ENCODE results near the gene LRRC2.
"Not testable (repeated sequence)": the region's sequence is repeated elsewhere in the genome, so short reads cannot be mapped to it uniquely, and the experiment has no call there.

Gene LRRC2

GRCh38 chr3:46593979-46594378, 27.9 kb upstream of the LRRC2 start:
- no peak for DNase-seq
- no peak for TF ChIP-seq GATA1 (IDR thresholded peaks at IDR 0.05; ENCODE audit: low read depth, low read length)

DNA sequence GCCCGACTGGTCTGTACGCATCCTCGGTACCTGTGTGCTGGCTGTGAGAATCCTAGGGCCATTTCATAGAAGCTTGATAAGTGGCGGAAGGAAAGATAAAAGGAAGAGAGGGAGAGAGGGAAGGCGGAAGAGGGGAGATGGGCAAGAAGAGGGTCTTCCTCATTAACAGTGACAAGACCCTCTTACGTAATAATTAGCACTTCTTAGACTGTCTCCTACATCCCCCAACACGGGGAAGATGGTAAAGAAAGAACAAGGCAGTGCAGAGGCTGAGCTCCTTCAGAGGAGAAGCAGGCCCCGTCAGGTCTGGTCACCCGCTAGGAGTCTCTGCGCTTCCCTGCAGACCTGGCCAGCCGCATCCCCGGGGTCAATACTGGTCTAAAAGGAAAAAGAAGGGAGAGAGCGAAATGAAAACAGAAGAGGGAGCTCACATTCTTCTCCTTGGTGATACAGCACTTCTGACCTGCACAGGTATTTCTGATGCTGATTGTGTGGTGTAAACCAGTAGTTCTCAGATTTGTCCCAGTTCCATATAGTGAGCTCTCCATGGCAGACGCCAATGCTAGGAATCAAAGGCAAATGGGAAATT, 27.3 kb upstream of the LRRC2 start:
- TF ChIP-seq POLR2A (IDR thresholded peaks at IDR 0.05; ENCODE audit: low read length) (no peak), GATA1 (IDR thresholded peaks at IDR 0.05; ENCODE audit: low read depth, low read length) (no peak)
- no peak for DNase-seq

DNA sequence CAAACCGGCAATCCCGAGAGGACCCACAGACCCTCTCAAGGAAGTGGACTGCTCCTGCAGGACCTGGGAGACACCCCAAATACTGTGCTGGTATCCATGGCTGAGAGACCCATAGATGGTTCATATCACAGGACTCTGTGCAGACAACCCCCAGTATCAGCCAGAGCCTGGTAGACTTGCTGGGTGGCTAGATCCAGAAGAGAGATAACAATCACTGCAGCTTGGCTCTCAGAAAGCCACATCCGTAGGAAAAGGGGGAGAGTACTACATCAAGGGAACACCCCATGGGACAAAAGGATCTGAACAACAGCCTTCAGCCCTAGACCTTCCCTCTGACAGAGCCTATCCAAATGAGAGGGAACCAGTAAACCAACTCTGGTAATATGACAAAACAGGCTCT, 21.2 kb upstream of the LRRC2 start:
- not testable (repeated sequence) for DNase-seq

DNA sequence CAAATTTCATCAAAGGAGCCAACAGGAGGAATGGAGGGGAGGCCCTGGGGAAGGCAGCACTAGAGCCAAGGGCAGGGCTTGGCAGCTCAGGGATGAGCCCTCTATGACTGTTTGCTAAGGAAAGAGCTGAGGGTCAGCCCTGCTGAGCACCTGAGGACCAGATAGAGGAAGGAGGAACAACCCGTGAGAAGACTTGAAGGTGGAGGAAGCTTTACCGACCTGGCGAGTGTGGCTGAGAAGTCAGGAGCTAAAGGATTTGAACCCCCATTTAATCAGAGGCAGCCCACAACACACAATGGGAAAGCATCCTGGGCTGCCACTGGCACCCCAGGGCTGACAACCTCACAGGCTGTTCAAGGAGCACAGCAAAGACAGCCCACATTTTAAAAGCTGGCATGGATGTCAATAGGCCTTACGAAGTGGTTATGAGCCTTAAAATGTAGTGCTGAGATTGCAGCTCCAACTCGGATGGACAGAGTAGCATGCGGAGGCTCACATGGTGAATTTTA, 20.7 kb upstream of the LRRC2 start:
- DNase-seq = no peak
- TF ChIP-seq GATA1 (IDR thresholded peaks at IDR 0.05; ENCODE audit: low read depth, low read length) (no peak), POLR2A (IDR thresholded peaks at IDR 0.05; ENCODE audit: low read length) (no peak)

- DNase-seq = peak in 1 of 2 experiments; percentile 33
- TF ChIP-seq POLR2A (IDR thresholded peaks at IDR 0.05; ENCODE audit: low read length) (no peak), GATA1 (IDR thresholded peaks at IDR 0.05; ENCODE audit: low read depth, low read length) (no peak)
Observed at GRCh38 chr3:46585799-46586693, 19.9 kb upstream of the LRRC2 start.

DNA sequence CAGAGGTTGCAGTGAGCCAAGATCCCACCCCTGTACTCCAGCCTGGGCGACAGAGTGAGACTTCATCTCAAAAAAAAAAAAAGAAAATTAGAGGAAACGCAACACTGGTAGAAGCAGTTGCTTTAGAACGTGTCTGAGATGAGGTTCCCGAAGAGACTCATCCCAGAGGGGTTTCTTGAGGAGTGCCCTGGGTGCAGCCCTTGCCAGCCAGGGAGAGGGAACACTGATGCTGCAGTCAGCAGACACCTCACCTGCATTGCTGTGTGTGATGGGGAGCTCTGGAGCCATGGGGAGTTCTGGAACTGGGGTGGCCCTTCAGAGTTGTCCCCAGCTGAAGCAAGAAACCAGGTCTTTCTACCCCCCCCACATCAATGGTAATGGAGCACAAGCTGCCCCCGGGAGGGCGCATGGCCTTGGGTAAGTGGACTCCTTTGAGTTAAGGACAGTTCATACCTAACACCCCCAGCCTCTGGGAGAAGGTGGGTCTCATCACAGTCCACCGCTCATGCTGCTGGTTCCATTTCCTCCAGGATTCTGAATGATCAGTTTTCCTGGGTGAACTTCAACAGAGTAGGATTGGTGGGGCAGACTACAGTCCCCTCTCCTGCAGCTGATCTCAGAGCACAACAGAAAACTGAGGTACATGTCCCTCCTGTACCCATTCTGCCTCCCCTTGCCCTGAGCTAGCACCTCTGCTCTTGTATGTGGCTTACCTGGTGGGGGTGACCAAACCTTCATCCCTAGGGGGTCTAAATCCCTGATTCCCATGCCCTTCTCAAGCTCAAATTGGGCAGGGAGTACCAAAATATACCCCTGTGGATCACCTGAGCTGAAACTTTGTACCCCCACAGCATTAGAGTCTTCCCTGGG, 18.7 kb upstream of the LRRC2 start:
- no peak for TF ChIP-seq POLR2A (IDR thresholded peaks at IDR 0.05; ENCODE audit: low read length)
- no peak for TF ChIP-seq GATA1 (IDR thresholded peaks at IDR 0.05; ENCODE audit: low read depth, low read length)
- no peak for DNase-seq

DNA sequence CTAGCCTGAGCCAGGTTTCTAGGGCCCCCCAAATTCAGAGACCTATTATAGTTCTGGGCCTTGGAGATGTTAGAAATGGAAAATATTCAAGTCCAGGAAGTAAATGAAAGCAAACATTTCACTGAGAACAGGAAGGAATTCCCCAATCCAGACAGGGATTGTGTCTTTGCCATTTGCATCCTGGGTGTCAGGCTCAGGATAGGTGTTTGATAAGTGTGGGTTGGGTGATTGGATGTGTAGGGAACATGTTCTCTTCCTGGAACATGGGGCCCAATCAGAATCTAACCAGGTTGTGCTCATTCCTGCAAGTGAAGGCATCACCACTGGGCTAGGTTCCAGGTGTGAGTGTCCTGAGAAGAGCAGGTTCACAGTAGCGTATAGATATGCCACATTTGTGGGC, 14.6 kb upstream of the LRRC2 start:
- TF ChIP-seq POLR2A (IDR thresholded peaks at IDR 0.05; ENCODE audit: low read length) = no peak
- no peak for TF ChIP-seq GATA1 (IDR thresholded peaks at IDR 0.05; ENCODE audit: low read depth, low read length)
- no peak for DNase-seq

DNA sequence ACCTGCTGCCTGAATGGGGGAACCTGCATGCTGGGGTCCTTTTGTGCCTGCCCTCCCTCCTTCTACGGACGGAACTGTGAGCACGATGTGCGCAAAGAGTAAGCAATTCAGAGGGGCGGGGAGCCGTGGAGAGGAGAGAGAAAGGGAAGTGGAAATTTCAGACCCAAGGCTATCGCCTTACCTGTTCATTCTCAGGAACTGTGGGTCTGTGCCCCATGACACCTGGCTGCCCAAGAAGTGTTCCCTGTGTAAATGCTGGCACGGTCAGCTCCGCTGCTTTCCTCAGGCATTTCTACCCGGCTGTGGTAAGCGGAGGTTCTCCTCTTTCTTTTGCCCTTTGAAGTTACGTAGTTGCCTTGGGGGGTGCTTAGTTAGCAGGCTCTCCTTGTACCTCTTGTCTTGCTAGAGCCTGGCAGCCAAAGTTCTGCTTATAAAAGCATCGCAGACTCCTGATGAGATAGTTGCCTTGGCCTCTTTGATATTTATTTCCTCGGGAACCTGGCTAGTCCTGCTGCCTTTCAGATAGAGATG, 13.7 kb upstream of the LRRC2 start:
- TF ChIP-seq POLR2A (IDR thresholded peaks at IDR 0.05; ENCODE audit: low read length) (no peak), GATA1 (IDR thresholded peaks at IDR 0.05; ENCODE audit: low read depth, low read length) (no peak)
- no peak for DNase-seq

DNA sequence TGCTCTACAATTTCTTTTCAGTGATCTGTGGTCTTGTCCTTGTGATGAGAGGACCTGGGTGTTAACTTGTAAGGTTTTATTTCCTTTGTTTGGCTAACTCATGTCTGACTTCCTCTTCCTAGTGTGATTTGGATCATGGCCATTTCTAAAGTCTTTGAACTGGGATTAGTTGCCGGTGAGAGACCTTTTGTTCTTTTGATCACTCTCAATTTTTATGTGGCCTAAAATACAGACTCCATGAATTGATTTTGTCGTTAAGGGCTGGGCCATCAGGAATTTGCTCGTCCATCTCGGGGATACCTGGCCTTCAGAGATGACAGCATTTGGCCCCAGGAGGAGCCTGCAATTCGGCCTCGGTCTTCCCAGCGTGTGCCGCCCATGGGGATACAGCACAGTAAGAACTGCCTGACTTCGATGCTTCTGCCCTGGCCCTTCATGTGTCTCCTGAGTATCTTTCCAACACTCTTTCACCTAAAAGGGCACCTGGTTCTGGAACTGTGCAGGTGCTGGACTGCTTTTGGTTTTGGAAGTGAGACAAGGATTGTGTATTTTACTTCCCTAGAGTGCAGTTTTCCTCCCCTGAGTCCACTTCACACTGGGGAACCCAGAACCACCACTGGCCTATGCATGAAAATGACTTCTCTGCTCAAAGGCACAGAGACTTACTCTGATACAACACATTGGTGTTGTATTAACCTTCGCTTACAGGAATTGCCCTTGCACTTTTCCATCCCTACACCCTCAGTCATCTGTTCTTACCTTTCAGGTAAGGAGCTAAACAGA, 13.1 kb upstream of the LRRC2 start:
- no peak for TF ChIP-seq POLR2A (IDR thresholded peaks at IDR 0.05; ENCODE audit: low read length)
- no peak for TF ChIP-seq GATA1 (IDR thresholded peaks at IDR 0.05; ENCODE audit: low read depth, low read length)
- no peak for DNase-seq

DNA sequence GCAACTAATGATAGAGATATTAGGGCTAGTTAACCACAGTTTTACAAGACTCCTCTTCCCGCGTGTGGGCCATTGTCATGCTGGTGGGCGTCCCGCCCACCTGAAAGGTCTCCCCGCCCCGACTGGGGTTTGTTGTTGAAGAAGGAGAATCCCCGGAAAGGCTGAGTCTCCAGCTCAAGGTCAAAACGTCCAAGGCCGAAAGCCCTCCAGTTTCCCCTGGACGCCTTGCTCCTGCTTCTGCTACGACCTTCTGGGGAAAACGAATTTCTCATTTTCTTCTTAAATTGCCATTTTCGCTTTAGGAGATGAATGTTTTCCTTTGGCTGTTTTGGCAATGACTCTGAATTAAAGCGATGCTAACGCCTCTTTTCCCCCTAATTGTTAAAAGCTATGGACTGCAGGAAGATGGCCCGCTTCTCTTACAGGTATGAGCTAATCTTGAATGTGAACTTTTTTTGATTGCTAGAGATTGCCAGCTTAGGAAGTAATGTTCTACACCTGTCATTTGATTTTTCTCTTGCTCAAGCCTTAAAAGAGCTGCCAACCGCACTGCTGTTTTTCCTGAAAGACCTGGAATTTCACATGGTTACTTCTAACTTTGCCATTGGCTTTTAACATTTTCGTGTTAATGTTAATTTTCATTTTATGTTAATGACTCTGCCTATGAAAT, 11.6 kb upstream of the LRRC2 start:
- not testable (repeated sequence) for DNase-seq

- no peak for TF ChIP-seq POLR2A (IDR thresholded peaks at IDR 0.05; ENCODE audit: low read length)
- DNase-seq = no peak
Observed at GRCh38 chr3:46576879-46577278, 10.8 kb upstream of the LRRC2 start.

GRCh38 chr3:46576386-46576785, 10.3 kb upstream of the LRRC2 start:
- no peak for DNase-seq
- TF ChIP-seq POLR2A (IDR thresholded peaks at IDR 0.05; ENCODE audit: low read length) (no peak), GATA1 (IDR thresholded peaks at IDR 0.05; ENCODE audit: low read depth, low read length) (no peak)

Data from erythroblast (primary cell).